Measurements from ENCODE around the gene NAXD.
"Not testable (repeated sequence)": the region's sequence is repeated elsewhere in the genome, so short reads cannot be mapped to it uniquely, and the experiment has no call there.

NAXD gene

DNA sequence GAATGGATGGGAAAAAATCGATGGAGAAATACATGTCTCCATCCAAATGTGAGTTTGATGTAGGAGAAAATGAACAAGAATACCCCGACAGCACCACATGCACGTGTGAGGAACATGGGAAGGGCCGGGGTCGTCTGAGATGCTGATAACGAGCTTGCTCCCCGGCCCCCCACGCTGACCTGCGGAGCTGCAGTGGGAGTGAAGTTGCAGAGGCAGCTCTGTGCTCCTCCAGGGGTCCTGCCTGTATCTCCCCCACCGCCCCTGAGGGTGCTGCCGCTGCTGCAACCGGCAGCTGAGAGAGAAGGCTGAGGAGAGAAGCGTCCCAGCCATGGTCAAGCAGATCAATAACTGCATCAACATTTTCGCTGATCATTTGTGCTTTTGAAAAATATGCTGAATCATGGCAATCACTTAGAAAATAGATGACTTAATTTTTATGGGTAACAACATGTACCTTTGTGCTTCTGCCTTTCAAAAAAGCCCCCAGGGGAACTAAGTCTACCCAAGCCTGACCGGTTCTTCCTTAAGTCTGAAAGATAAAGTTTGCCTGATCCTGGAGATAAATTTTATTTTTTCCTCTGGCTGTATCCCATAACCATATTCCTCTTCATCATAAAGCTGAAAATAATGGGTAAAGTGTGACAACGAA, 18.2 kb upstream of the NAXD start:
- DNase-seq, result no peak

DNA sequence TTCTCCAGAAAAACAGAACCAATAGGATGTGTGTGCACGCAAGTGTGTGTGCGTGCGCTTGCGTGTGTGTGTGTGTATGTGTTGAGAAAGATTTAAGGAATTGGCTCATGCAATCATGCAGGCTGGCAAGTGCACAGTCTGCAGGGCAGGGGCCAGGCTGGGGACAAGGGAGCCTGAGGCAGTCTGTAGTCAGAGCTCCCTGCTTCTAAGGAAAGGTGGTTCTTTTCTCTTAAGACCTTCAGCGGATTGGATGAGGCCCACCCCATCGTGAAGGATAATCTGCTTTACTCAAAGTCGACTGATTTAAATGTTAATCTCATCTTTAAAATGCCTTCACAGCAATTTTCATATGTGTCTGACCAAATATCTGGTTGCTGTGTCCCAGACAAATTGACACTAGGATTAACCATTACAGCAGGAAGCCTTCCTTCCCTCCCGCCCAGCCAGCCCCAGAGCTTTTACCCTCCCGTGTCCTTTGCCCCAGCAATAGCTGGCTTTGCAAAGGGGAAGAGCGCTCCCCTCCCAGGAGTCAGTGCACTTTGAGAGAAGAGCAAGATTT, 15.0 kb upstream of the NAXD start:
- DNase-seq, result no peak

DNA sequence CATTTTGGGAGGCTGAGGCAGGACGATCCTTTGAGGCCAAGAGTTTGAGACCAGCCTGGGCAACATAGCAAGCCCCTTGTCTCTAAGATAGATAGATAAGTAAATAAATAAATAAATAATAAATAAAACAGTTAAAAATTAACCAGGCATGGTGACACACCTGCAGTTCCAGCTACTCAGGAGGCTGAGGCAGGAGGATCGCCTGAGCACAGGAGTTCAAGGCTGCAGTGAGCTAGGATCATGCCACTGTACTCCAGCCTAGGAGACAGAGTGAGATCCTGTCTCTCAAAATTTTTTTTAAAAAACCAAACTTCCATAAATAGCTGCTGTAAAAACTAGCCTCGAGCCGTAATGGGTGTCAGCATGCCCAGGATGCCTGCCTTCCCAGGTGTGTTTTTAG, 14.4 kb upstream of the NAXD start:
- no peak for DNase-seq

DNA sequence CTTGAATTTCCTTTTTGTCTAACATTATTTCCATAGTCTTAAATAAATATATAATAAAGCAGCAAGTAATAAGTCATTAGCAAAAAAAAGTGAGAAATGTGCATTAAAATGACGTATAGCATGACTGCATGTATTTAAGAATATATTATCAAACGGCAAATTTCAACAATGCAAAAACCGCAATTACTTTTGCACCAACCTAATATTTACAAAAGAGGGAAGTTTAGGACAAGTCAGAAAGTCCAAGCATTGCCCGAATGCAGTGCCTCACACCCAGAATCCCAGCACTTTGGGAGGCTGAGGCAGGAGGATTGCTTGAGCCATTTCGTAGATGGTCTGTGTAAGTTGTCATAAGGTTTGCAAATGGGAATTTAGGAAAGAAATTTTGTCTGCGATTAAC, 10.2 kb upstream of the NAXD start:
- no peak for DNase-seq

DNA sequence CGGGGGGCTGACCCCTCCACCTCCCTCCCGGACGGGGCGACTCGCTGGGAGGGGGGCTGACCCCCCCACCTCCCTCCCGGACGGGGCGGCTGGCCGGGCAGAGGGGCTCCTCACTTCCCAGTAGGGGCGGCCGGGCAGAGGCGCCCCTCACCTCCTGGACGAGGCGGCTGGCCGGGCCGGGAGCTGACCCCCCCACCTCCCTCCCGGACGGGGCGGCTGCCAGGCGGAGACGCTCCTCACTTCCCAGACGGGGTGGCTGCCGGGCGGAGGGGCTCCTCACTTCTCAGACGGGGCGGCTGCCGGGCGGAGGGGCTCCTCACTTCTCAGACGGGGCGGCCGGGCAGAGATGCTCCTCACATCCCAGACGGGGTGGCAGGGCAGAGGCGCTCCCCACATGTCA, 9.1 kb upstream of the NAXD start:
- not testable (repeated sequence) for DNase-seq

DNA sequence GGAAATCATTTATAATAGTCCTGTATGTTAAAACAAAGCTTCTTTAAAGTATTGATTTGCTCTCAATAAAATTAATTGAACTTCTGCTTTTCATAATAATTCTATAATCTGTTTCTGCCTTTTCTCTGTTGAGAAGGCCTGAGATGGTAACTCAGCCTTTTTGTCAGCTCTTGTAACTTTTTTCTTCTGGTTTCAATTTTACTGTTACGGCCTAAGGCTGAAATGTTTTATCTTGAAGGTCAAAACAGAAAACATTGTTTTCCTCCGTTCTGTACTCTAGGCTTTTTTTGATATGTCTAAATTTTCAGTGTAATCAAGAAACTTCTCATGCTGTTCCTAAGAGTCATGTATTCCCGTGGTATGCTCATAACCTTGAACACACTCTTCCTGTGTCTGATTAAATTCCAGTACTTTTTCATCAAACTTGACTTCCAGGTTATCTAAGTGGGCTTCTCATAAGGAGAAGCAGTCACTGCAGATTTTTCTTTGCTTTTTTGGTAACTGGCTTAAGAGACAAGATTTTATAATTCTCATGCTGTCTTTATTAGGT, 7.6 kb upstream of the NAXD start:
- DNase-seq, result no peak

GRCh38 chr13:110610955-110611595, 4.3 kb upstream of the NAXD start:
- DNase-seq, result no peak

GRCh38 chr13:110615005-110615321, 382 bp upstream of the NAXD start:
- no peak for DNase-seq

DNA sequence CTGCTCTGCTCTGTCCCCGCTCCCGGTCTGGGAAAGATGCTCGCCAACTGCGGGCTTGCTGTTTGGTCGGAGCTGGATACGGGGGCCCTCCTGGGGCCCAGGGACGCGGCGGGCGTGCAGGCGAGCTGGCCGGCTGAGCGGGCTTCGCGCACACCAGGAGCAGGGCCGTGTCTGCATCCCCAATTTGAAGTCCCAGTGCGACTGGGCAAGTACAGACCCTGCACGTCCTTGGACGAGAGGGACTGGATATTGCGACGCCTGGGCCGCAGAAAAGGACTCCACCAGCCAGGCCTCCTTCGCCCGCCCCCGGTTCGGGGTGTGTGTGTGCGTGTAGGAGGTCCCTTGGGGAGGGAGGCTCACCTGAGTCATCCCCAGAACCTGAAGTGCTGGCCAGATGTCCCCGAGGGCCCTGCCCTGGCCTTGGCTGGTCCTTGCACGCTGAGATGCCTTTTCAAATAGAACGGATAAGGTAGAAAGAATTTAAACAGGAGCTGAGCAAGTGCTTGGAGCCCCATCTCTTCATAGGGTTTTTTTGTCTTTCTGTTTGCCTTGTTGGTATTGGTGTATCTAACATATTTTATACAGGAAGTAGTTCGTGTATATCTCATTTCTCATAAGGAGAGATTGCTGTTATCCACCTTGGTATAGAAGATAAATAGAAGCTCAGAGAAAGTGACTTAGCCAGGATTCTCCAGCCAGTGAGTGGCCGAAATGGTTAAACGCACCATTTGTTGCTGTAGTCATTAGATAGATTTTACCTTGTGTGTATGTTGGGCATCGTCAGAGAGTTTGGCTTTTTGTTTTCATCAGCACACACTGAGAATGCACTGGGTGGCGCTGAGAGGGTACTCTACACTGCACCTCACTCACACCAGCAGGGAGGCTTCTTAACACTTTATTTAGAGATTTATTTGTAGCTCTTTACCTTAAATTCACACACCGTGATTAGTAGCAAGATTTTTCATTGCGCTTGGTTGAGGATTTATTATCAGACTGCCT, 1.1 kb downstream of the NAXD start:
- no peak for DNase-seq

DNA sequence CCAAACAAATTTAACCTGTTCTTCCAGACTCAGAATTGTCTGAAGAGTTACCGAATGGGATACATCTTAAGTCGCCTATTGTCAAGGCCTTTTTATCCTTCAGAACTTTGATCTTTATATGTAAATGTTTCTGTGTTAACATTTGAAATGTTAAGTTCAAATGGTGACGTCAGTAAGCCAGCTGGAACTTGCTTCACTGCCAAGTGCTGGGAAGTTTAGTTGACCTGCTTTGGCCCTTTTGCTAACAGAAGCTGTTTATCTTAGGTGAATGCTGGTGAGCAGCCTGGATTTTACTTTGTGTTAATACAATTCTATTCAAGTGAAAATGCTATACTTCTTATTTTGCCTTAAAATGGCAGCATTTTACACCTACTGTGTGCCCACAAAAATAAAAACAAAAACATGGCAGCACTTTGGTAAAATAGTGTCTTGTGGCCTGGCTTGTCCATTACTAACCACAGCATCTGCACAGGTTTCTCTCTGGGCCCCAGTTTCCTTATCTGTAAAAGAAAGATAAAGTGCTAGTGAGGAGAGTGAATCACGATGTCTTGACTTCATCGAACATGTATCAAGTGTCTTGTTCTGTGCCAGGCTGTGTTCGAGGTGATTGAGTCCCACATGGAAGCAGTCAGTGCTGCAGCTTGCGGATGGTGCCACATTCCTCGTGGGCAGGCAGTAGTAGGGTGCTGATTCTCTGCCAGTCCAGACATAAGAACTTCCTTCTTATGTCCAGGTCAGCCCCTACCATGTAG, 2.2 kb downstream of the NAXD start:
- no peak for DNase-seq

- no peak for DNase-seq
Observed at GRCh38 chr13:110618167-110618566, 2.8 kb downstream of the NAXD start.

GRCh38 chr13:110618780-110619179, 3.4 kb downstream of the NAXD start:
- DNase-seq, result no peak

DNA sequence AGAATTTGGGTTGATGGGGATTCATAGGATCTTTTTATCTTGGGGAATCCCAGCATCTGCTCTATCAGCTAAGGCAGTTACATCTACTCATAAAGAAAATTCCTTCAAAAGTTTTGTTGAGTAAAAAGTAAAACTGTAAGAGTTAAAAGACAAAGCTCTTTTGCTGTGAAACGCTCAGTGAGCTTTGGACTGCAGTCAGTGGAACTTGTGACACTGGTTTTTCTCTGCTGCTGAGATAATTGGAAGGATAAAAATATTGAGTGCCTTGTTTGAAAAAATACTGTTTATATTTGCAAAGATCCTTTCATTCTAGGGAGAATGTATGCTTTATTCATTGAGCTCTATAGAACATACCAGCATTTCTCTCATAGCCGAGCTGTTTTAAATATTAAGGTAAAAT, 5.3 kb downstream of the NAXD start:
- no peak for DNase-seq

GRCh38 chr13:110624766-110625756, 9.7 kb downstream of the NAXD start:
- no peak for DNase-seq

DNA sequence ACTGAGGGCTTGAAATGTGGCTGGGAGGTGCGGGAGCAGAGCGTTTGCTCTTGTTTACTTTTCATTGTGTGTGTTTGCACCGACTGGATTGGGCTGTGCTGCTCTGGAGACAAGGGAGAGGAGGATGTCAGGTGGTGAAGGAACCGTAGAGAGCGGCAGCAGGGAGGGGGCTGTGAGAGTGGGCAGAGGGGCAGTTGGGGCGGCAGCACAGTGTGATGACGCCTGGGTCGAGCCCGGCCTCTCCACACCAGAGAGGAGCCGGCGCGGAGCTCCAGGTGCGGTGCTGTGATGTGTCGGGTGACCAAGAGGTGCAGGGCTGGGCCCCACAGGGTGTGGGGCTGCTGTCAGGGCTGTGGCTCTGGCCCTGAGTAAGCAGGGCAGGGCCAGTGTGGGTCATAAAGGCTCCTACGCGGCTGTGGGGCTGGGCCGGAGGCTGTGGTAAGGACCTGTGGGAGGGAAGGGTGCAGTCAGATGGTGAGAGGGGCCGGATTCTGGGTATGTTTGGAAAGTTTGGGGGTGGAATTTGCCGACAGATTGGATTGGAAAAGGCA, 10.5 kb downstream of the NAXD start:
- DNase-seq, result no peak

DNA sequence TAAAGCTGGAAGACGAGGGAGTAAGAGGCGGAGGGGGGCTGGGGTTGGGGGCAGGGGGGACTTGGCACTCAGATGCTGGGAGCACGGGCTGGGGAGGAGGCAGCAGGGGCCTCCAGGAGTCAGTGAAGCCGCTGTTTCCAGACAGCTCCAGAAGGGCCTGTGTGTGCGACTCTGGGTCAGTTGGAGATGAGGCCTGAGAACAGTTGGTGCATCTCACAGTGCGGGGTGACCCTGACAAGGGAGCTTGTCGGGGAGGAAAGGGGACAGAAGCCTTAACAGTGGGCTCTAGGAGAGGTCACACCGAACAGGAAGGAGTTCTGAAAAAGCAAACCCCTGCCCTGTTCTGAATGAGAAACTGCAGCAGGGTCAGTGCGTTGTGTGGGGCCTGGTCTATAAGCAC, 11.2 kb downstream of the NAXD start:
- no peak for DNase-seq

- no peak for DNase-seq
Observed at GRCh38 chr13:110627351-110627750, 12.0 kb downstream of the NAXD start.

- DNase-seq, result no peak
Observed at GRCh38 chr13:110627761-110628476, 12.6 kb downstream of the NAXD start.

- no peak for DNase-seq
Observed at GRCh38 chr13:110628477-110628793, 13.1 kb downstream of the NAXD start.

- DNase-seq, result no peak
Observed at GRCh38 chr13:110628952-110629701, 13.8 kb downstream of the NAXD start.

All from eye (tissue), 1 donor.